Osteocyte (in vitro differentiated cells): ENCODE data around the gene PLA2G2D. TPM values are rescaled to one million over a fixed set of nuclear protein-coding genes. Genes with fewer than 3 reads are reported as not detected.

Experiments
- DNase-seq: peaks from one replicate; pipeline ENCODE4 v3.0.0; 2021; ENCODE audit warnings: mixed read lengths; ENCODE audit not compliant: unreplicated experiment; ENCODE audit errors: extremely low spot score
- H3K27ac Mint-ChIP-seq: one replicate; pipeline ENCODE4 v1.8.0; 2021; ENCODE audit warnings: mild to moderate bottlenecking, mixed read lengths; ENCODE audit not compliant: unreplicated experiment
- H3K27me3 Mint-ChIP-seq: one replicate; pipeline ENCODE4 v1.8.0; 2021; ENCODE audit warnings: mixed read lengths; ENCODE audit not compliant: unreplicated experiment
- H3K36me3 Mint-ChIP-seq: one replicate; pipeline ENCODE4 v1.8.0; 2021; ENCODE audit warnings: mixed read lengths; ENCODE audit not compliant: unreplicated experiment
- H3K4me1 Mint-ChIP-seq: one replicate; pipeline ENCODE4 v1.8.0; 2021; ENCODE audit warnings: mixed read lengths; ENCODE audit not compliant: unreplicated experiment
- H3K4me3 Mint-ChIP-seq: one replicate; pipeline ENCODE4 v1.8.0; 2021; ENCODE audit warnings: mild to moderate bottlenecking, moderate library complexity, mixed read lengths; ENCODE audit not compliant: unreplicated experiment
- H3K9me3 Mint-ChIP-seq: one replicate; pipeline ENCODE4 v1.8.0; 2021; ENCODE audit warnings: mixed read lengths; ENCODE audit not compliant: unreplicated experiment
- total RNA-seq: library from RNA; stranded (reverse); gene quantifications from 2 replicates; pipeline ENCODE4 v1.2.1, GENCODE V29; 2021
- TF ChIP-seq, protein P1 (sequence below): fragments of 200-600 bp; sonication (generic); IDR thresholded peaks from 2 replicates; pipeline ENCODE4 v1.5.0; 2021; ENCODE audit warnings: antibody characterized with exemption, mild to moderate bottlenecking, moderate library complexity

The PLA2G2D gene
- total RNA-seq, 1 donor from 2014 or later, result not detected

DNA sequence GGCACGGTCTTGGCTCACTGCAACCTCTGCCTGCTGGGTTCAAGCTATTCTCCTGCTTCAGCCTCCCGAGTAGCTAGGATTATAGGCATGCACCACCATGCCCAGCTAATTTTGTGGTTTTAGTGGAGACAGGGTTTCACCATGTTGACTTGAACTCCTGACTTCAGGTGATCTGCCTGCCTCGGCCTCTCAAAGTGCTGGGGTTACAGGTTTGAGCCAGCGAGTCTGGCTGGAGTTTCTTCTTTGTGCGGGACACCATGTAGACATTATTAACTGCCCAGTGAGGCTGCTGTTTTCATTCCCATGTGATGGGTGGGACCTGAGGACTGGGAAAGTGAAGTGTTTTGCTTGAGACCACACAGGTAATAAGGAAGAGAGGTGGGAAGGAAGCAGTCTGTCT is 26.0 kb downstream of the PLA2G2D start:
- Mint-ChIP-seq H3K4me1 (no peaks in the 10 kb centered on the region), H3K36me3 (no peaks in the 10 kb centered on the region), H3K4me3 (no peak overlapping the region), H3K27me3 (no peaks in the 10 kb centered on the region), H3K9me3 (no peaks in the 10 kb centered on the region), H3K27ac (no peak overlapping the region)
- TF ChIP-seq, protein P1, sequence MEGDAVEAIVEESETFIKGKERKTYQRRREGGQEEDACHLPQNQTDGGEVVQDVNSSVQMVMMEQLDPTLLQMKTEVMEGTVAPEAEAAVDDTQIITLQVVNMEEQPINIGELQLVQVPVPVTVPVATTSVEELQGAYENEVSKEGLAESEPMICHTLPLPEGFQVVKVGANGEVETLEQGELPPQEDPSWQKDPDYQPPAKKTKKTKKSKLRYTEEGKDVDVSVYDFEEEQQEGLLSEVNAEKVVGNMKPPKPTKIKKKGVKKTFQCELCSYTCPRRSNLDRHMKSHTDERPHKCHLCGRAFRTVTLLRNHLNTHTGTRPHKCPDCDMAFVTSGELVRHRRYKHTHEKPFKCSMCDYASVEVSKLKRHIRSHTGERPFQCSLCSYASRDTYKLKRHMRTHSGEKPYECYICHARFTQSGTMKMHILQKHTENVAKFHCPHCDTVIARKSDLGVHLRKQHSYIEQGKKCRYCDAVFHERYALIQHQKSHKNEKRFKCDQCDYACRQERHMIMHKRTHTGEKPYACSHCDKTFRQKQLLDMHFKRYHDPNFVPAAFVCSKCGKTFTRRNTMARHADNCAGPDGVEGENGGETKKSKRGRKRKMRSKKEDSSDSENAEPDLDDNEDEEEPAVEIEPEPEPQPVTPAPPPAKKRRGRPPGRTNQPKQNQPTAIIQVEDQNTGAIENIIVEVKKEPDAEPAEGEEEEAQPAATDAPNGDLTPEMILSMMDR, result no peak
- DNase-seq, result no peak

DNA sequence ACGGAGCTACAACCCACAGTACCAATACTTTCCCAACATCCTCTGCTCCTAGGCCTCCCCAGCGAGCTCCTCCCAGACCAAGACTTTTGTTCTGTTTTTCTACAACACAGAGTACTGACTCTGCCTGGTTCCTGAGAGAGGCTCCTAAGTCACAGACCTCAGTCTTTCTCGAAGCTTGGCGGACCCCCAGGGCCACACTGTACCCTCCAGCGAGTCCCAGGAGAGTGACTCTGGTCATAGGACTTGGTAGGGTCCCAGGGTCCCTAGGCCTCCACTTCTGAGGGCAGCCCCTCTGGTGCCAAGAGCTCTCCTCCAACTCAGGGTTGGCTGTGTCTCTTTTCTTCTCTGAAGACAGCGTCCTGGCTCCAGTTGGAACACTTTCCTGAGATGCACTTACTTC is 28.7 kb downstream of the PLA2G2D start:
- no peaks in the 10 kb centered on the region for H3K36me3 Mint-ChIP-seq
- DNase-seq, result no peak
- no peaks in the 10 kb centered on the region for H3K4me1 Mint-ChIP-seq
- no peak overlapping the region for H3K27ac Mint-ChIP-seq
- TF ChIP-seq, protein P1, result no peak
- no peaks in the 10 kb centered on the region for H3K27me3 Mint-ChIP-seq
- H3K9me3 Mint-ChIP-seq, result no peaks in the 10 kb centered on the region
- H3K4me3 Mint-ChIP-seq, result no peak overlapping the region

DNA sequence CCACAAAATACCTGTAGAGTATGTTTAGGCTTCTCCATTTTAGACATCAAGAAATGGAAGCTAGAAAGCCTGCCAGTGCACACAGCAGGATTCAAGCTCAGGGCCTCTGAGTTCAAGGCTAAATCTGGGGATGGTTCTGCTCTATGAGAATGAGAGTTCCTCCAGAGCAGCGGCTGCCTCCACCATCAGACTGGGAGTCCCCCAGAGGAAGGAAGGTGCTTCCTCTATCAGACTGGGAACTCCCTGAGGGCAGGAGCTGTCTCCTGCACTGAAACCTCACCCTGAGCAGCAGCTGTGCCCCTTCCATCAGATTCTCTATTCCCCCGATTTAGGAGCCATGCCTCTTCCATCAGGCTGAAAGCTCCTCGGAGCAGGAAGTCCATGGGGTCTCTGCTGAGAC is 29.2 kb downstream of the PLA2G2D start:
- Mint-ChIP-seq H3K27ac (no peak overlapping the region), H3K27me3 (no peaks in the 10 kb centered on the region), H3K4me3 (no peak overlapping the region)

DNA sequence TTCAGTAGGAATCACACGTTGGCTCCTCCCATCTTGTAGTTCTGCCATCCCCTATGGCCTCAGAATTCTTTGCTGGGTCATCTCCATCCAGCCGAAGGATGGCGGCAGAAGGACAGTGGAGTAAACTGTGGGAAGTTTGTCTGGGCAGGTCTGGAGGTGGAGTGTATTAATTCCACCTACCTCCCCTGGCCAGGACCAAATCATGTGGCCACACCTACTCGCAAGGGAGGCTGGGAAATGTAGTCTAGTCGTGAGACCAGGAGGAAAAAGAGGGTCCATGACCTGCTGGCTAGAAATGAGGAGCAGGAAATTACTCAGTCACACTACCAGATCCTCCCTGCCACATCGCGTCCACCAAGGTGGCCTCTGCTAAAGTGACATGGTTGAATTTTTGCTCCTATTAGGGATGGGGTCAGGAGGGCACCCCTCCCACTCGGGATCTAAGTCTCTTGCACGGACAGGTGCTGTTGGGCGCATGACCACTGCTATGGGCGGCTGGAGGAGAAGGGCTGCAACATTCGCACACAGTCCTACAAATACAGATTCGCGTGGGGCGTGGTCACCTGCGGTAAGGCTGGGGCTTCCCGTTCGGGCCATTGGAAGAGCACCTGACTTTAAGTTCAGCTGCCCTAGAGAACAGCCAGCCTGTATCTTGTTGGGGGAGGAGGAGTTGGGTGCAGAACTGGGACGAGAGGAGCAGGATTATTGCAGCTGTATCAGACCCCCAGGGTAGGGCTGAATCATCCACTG is 29.8 kb downstream of the PLA2G2D start:
- no peaks in the 10 kb centered on the region for H3K36me3 Mint-ChIP-seq
- TF ChIP-seq, protein P1, result no peak
- H3K27ac Mint-ChIP-seq, result no peak overlapping the region

More for the DNA sequence above, 29.2 kb downstream of the PLA2G2D start:
- Mint-ChIP-seq H3K9me3 (no peaks in the 10 kb centered on the region), H3K4me1 (no peaks in the 10 kb centered on the region), H3K36me3 (no peaks in the 10 kb centered on the region)
- no peak for DNase-seq
- TF ChIP-seq, protein P1, result no peak

DNA sequence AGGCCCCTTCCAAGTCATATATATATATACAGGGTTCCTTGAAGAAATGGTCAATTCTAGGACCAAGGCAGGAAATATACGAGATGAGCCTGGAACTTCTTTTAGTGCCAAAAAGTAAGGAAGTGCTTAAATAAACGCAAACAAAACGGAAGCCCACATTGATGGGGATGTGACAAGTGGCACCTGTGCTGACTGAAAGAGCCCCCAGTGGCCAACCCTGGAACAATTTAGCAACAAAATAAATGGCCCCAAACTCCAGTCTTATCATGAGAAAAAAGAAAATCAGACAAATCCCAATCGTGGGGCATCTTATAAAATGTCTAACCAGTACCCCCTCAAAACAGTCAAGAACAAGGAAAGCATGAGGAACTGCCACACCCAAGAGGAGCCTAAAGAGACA is 31.7 kb downstream of the PLA2G2D start:
- no peak overlapping the region for H3K4me3 Mint-ChIP-seq
- DNase-seq, result no peak
- TF ChIP-seq, protein P1, result no peak
- no peak overlapping the region for H3K27ac Mint-ChIP-seq
- no peaks in the 10 kb centered on the region for H3K36me3 Mint-ChIP-seq
- peaks cover 7% of the 10 kb centered on the region for H3K27me3 Mint-ChIP-seq
- H3K4me1 Mint-ChIP-seq, result no peaks in the 10 kb centered on the region
- no peaks in the 10 kb centered on the region for H3K9me3 Mint-ChIP-seq

More for the DNA sequence above, 29.8 kb downstream of the PLA2G2D start:
- Mint-ChIP-seq H3K9me3 (no peaks in the 10 kb centered on the region), H3K4me3 (no peak overlapping the region), H3K4me1 (no peaks in the 10 kb centered on the region), H3K27me3 (no peaks in the 10 kb centered on the region)
- no peak for DNase-seq
